Progenitor cell of endocrine pancreas (in vitro differentiated cells): Measurements from ENCODE around the gene MOBP. TPM values are rescaled to one million over a fixed set of nuclear protein-coding genes. Genes with fewer than 3 reads are reported as not detected.

ENCODE experiments used
- DNase-seq: peaks from one replicate; pipeline ENCODE4 v3.0.0; 2021; ENCODE audit warnings: low spot score; ENCODE audit not compliant: unreplicated experiment
- H3K27ac Mint-ChIP-seq: 2 replicates; pipeline ENCODE4 v1.8.0; 2021; ENCODE audit warnings: mild to moderate bottlenecking, moderate library complexity, mixed read lengths
- H3K27me3 Mint-ChIP-seq: 2 replicates; pipeline ENCODE4 v1.8.0; 2021; ENCODE audit warnings: mixed read lengths
- H3K36me3 Mint-ChIP-seq: 2 replicates; pipeline ENCODE4 v1.8.0; 2022; ENCODE audit warnings: mixed read lengths; ENCODE audit not compliant: insufficient read depth
- H3K4me1 Mint-ChIP-seq: 2 replicates; pipeline ENCODE4 v1.8.0; 2021; ENCODE audit warnings: low read depth, mixed read lengths
- H3K4me3 Mint-ChIP-seq: 2 replicates; pipeline ENCODE4 v1.8.0; 2021; ENCODE audit warnings: low read depth, mild to moderate bottlenecking, moderate library complexity, mixed read lengths
- H3K9me3 Mint-ChIP-seq: 2 replicates; pipeline ENCODE4 v1.8.0; 2021; ENCODE audit warnings: low read depth, mixed read lengths
- CTCF ChIP-seq: fragments of 200-600 bp; sonication (generic); IDR thresholded peaks from one replicate; pipeline ENCODE4 v1.5.0; 2021; ENCODE audit warnings: antibody characterized with exemption, mild to moderate bottlenecking; ENCODE audit not compliant: unreplicated experiment
- total RNA-seq: library from RNA; stranded (reverse); gene quantifications from 2 replicates; pipeline ENCODE4 v1.2.1, GENCODE V29; 2021

MOBP gene
- total RNA-seq, 1 donor from 2014 or later, result not detected

GRCh38 chr3:39529577-39529976 lies 62.1 kb downstream of the MOBP start:
- Mint-ChIP-seq H3K27me3 (peaks cover 6% of the 10 kb centered on the region), H3K9me3 (peaks cover 5% of the 10 kb centered on the region), H3K36me3 (no peaks in the 10 kb centered on the region), H3K4me3 (no peak overlapping the region), H3K4me1 (no peaks in the 10 kb centered on the region), H3K27ac (no peak overlapping the region)
- DNase-seq, result no peak
- no peak for TF ChIP-seq CTCF

- H3K4me1 Mint-ChIP-seq, result no peaks in the 10 kb centered on the region
- no peak overlapping the region for H3K27ac Mint-ChIP-seq
- no peak for TF ChIP-seq CTCF
- H3K36me3 Mint-ChIP-seq, result no peaks in the 10 kb centered on the region
- no peak overlapping the region for H3K4me3 Mint-ChIP-seq
- no peak for DNase-seq
- no peaks in the 10 kb centered on the region for H3K9me3 Mint-ChIP-seq
- peaks cover 12% of the 10 kb centered on the region for H3K27me3 Mint-ChIP-seq
Observed at GRCh38 chr3:39531066-39531465, 63.6 kb downstream of the MOBP start.

GRCh38 chr3:39531665-39532064 lies 64.2 kb downstream of the MOBP start:
- H3K4me1 Mint-ChIP-seq, result no peaks in the 10 kb centered on the region
- no peak overlapping the region for H3K27ac Mint-ChIP-seq
- H3K9me3 Mint-ChIP-seq, result no peaks in the 10 kb centered on the region
- TF ChIP-seq CTCF, result no peak
- peaks cover 12% of the 10 kb centered on the region for H3K27me3 Mint-ChIP-seq
- DNase-seq, result no peak
- H3K36me3 Mint-ChIP-seq, result no peaks in the 10 kb centered on the region
- no peak overlapping the region for H3K4me3 Mint-ChIP-seq

- H3K27ac Mint-ChIP-seq, result no peak overlapping the region
- no peak overlapping the region for H3K4me3 Mint-ChIP-seq
- peaks cover 10% of the 10 kb centered on the region for H3K27me3 Mint-ChIP-seq
- H3K9me3 Mint-ChIP-seq, result no peaks in the 10 kb centered on the region
- H3K36me3 Mint-ChIP-seq, result no peaks in the 10 kb centered on the region
- no peaks in the 10 kb centered on the region for H3K4me1 Mint-ChIP-seq
- no peak for DNase-seq
- no peak for TF ChIP-seq CTCF
Observed at GRCh38 chr3:39532777-39533176, 65.3 kb downstream of the MOBP start.

- Mint-ChIP-seq H3K36me3 (no peaks in the 10 kb centered on the region), H3K4me3 (no peak overlapping the region), H3K27me3 (peaks cover 10% of the 10 kb centered on the region), H3K4me1 (no peaks in the 10 kb centered on the region), H3K9me3 (no peaks in the 10 kb centered on the region), H3K27ac (no peak overlapping the region)
- no peak for DNase-seq
- TF ChIP-seq CTCF, result no peak
Observed at GRCh38 chr3:39533226-39533625, 65.7 kb downstream of the MOBP start.
